T47D (cell line): ENCODE measurements around the gene PPP1R2.

ENCODE experiments used
- DNase-seq, 2 experiments: peaks; one replicate each; pipeline versions ENCODE4 v3.0.0 to v3.0.0-alpha.2; 2011 to 2012; ENCODE audit warnings: low read depth in 1 of 2, low spot score in 1 of 2
- JUND ChIP-seq: IDR thresholded peaks from 2 replicates; pipeline ENCODE4 v1.6.1; 2012; ENCODE audit warnings: low read depth
- in situ Hi-C: cut with HindIII; loops from 2 replicates; pipeline ENCODE4 v1.10.0; 2016; ENCODE audit warnings: low sequenced_read_pairs, low pct_unique_long_range_greater_than_20kb

The PPP1R2 gene

DNA sequence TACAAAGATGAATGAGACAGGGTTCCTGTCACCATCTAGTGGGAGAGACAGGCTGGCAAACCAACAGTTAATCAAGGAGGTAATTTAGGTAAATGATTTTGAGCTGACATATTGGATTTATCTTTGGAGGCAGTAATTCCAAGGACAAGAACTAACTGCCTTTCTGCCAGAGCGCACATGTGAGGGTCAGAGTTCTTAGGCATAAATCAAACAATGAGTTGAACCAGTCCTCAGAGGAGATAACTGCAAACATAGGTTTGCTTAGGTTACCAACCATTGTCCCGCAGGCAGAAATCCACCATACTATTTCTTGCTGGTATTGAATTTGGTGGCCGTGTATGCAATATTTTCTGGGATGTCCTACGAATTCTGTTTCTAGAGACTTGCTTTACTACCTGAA is 14.2 kb upstream of the PPP1R2 start:
- TF ChIP-seq JUND: no peak
- in situ Hi-C loops: no loop called here
- DNase-seq: no peak

DNA sequence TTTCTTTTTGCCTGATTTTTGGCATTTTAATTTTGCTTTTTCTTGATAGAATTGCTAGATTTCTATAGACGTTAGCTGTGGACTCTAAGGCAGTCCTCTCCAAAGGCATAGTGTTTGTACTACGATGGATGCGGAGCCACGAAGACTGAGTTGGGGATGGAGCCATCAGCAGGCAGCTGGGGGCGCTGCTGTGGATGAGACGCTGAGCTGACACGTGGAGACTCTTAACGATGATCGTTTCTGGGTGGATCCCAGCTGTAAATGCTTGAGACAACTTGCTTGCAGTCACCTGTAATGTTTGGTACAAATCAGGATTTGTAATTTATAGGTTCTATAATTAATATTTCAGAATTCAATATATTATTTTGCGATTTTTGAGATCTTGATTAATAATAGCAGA is 13.3 kb upstream of the PPP1R2 start:
- DNase-seq: peak in 1 of 2 experiments; percentile 75
- no peak for TF ChIP-seq JUND
- in situ Hi-C loops: no loop called here

DNA sequence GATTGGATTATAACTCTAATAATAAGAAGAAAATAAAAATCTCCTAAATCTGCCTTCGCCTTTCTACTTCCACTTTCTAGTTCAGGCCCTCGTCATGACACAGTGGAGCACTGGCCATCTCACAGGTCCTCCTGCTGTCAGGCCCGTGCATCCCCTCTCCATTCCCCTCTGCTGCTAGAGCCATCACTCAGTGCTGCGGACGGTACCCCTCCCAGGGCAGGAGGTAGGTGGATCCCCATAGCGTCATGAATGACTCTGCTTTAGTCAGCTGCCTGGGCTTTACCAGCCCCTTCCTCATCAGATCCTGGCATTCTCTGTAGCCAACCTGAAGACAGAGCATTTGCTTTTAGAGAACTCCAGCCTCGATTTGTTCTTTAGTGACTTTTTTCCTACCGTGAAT is 12.0 kb upstream of the PPP1R2 start:
- in situ Hi-C loops: no loop called here
- DNase-seq: no peak
- TF ChIP-seq JUND: no peak

DNA sequence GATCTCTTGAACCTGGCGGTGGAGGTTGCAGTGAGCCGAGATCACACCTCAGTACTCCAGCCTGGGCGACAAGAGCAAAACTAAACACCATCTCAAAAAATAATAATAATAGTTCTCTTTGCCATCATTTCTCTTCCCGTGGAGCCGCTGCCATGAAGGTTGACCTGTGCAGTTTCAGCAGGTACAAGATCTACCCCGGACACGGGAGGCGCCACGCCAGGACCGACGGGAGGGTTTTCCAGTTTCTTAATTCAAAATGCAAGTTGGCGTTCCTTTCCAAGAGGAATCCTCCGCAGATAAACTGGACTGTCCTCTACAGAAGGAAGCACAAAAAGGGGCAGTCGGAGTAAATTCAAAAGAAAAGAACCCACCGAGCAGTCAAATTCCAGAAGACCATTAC is 11.3 kb upstream of the PPP1R2 start:
- DNase-seq: no peak
- in situ Hi-C loops: no loop called here
- no peak for TF ChIP-seq JUND

DNA sequence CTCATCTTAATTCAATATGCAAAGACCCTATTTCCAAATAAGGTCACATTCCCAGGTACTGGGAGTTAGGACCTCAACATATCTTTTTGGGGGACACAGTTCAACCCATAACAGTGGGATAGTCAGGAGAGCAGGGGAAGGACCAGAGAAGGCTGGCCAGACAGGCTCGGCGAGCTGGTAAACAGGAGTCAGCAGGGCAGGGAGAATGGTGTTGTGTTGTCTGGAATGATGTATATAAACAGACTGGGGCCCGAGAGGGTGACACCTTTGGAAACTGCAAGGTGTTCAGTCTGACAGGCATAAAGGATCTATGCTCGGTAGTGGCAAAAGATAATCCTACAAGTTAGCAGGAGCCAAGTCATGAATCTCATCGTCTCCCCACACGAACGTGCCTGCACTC is 10.1 kb upstream of the PPP1R2 start:
- DNase-seq: peak in 1 of 2 experiments; percentile 68
- TF ChIP-seq JUND: no peak
- in situ Hi-C loops: no loop called here

DNA sequence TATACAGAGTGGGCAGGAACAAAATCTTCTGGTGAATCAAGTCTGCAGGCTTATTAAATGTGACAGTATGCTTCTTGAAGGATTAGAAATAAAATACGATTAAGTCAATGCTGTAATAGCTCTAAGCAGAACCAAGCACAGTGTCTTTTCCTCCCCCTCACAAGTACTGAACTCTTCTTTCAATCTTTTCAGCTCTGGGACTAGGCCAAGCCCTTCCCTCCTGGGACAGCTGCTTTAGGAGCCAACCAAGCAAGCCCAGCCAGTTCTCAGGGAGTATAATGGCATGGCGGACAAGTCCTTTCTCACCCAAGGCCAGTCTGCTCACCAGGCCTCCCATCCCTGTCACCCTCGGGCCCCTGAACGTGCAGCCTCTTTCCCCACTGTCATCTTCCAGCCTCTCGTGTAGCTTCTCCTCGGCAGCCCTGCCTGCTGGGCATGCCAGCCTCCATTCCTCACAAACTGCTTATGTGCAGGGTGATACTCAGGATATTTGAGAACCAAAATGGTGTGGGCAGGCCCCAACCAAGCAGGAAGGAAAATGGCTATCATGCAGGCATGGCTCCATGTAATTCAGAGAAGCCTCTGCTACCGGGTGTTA is 8.4 kb upstream of the PPP1R2 start:
- in situ Hi-C loops: no loop called here
- TF ChIP-seq JUND: no peak
- DNase-seq: peak; percentile 43 to 88

DNA sequence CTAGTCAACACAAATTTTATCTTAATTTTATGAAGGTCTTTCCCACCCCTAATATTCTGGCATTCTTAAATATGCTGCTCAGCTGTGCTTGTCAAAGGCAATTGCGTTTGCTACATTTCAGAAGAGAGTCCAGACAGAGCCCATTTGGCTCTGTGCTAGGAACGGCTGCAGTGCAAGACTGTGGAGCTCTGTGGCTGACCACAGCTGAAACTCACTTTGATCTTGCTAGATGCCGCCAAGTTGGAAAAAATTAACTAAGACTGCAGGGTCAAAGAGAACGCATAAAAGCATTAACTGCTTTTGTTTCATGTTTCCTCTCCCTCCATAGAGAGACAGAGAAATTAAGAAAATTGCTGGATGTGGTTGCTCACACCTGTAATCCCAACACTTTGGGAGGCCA is 7.6 kb upstream of the PPP1R2 start:
- in situ Hi-C loops: no loop called here
- no peak for TF ChIP-seq JUND
- no peak for DNase-seq

DNA sequence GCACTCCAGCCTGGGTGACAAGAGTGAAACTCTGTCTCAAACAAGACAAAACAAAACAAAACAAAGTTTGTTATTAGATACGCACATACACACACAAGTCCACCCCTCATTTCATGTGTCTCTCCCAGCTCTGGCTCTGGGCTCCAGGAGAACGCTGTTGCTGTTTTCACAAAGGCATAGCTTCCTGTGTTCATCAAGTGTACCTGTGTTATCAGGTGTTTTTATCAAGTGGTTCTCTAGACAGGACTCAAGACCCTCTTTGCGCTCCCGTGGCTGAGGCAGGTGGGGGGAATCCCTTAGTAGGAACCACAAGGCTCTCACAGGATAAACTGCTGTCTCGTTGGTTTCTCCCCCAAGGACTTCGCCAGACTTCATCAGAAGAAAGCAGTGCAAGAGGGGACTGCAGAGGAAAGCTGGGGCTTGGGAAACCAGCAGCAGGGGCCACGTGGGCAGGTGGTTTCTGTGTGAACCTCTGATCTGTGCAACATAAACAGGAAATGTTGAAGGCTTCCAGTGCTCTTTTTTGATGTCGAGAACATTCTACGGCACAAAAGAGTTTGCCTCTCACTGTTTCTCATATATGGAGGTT is 6.9 kb upstream of the PPP1R2 start:
- in situ Hi-C loops: no loop called here
- DNase-seq: no peak
- TF ChIP-seq JUND: no peak

DNA sequence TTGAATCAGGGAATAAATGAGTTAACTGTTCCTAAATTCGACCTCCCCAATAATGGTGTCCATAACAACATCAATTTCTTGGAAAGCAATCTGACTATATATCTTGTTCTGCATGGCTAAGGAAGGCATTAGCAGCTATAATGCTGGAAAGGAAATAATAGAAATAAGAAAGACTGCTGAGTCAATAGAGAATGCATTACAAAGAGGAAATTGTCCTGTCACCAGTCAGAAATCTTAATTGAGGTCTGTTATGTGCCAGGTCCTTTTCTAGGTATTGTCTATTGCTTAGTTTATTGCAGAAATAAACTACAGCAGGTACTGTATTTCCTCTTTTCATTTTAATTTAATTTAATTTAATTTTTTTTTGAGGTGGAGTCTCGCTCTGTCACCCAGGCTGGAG is 5.9 kb upstream of the PPP1R2 start:
- in situ Hi-C loops: no loop called here

DNA sequence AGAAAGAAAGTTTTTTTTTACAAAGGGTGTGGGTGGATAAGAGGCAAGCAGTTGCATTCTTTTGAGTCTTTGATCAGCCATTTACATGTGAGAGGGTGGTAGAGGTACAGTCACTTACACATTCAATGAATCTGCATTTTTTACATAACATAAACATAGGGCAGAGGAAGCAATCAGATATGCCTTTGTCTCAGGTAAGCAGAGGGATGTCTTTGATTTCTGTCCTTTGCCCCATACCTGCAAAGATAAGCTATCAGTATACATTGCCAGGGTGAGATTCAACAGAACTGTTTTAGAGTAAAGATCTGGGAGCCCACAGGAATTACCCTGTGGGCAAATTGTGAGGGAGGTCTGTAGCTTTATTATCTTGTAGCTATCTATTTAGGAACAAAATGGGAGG is 5.4 kb upstream of the PPP1R2 start:
- no peak for DNase-seq
- in situ Hi-C loops: no loop called here
- no peak for TF ChIP-seq JUND

More for the DNA sequence above, 5.9 kb upstream of the PPP1R2 start:
- DNase-seq: no peak
- TF ChIP-seq JUND: no peak

DNA sequence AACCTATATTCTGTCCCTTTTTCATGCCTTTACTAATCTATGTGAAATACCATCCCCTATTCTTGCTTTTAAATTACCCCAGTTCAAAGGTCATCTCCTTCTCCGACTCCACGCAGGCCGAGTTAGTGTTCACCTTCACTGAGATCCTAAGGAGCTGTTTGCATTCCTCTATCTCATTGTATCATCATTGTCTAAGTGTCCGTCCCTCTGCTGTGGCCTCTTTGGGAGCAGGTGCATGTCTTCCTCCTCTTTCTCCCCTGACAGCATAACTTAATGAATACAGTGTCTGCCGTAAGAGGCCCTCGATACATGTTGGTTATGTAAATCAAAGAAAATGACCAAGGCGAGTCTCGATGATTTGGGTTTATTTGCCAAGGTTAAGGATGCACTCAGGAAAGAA is 4.9 kb upstream of the PPP1R2 start:
- no peak for DNase-seq
- in situ Hi-C loops: no loop called here

DNA sequence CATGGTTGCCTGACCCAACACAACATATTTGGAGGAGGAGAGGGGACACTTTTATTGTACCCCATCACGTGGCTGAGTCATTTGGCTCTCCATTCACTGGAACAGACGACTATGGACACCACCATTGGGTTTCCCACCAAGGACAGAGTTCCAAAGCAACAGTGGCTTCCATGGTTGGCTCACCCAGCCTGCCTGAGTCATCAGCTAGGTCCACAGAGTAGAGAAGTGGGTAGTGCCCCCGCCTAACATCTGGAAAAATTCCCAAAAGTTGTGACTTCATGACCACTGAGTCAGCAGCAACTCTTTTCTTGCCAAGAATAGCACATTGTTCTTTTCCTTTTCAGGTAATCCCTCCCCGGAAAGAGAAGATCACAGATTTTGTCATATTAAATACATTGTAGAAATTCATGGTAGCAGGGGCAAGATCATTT is 3.0 kb upstream of the PPP1R2 start:
- no peak for DNase-seq
- TF ChIP-seq JUND: no peak
- in situ Hi-C loops: no loop called here

More for the DNA sequence above, 4.9 kb upstream of the PPP1R2 start:
- TF ChIP-seq JUND: no peak

DNA sequence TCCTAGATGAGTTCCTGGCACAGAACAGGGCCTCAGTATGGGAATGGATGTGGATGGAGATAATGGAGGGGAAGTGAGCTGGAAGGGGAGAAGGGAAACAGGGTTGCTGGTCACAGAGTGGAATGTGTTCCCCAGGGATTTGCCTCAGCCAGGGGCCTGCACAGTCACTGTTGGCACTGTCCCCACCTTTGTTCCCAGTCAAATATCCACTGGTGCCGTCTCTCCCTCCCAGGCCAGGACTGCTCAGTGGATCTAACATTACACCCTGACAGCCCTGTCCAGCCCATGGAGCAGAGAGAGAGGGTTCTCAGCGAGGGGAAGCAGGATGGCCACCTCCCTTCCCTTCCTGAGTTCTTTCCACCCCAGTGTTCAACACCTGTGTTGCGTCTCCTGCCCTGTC is 1.5 kb upstream of the PPP1R2 start:
- in situ Hi-C loops: no loop called here
- DNase-seq: no peak
- TF ChIP-seq JUND: no peak

DNA sequence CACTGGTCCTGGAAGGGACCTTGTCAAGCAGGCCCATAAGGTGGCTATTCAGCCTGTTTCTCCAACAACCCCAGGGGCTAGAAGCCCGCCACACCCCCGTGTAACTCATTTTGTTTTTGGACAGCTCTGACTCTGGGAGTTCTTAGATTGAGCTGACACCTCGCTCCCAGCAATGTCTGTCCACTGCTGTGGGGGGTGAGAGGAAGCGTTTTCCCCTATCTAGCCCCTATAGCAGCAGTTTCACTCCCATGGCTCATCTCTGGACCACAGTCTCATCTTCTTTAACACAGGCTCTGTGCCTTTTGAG is 1.1 kb upstream of the PPP1R2 start:
- DNase-seq: no peak
- no peak for TF ChIP-seq JUND
- in situ Hi-C loops: no loop called here
